Adrenal gland (tissue), 12 donors: ENCODE measurements around the gene PPP1R14D. TPM values are rescaled to one million over a fixed set of nuclear protein-coding genes. Genes with fewer than 3 reads are reported as not detected.

Experiments used
- DNase-seq, 7 donors: peaks; one replicate each; pipeline ENCODE4 v3.0.0-alpha.2; 2019 to 2020
- H3K27ac ChIP-seq, 5 donors: fragments of 200-600 bp; sonication (generic) in 4 of 5; 1 replicate in 3 of 5; 2 replicates in 2 of 5; pipeline versions ENCODE4 v1.5.1 to v1.8.0; 2016 to 2020; ENCODE audit warnings: mild to moderate bottlenecking in 1 of 5
- H3K27me3 ChIP-seq: fragments of 200-600 bp; 2 replicates; pipeline ENCODE4 v1.8.0; 2021
- H3K36me3 ChIP-seq, 2 donors: fragments of 200-600 bp; replicated peaks in 1 of 2; 1 replicate in 1 of 2; 2 replicates in 1 of 2; pipeline versions ENCODE4 v1.5.1 to v1.8.0; 2018 to 2022
- H3K4me1 ChIP-seq, 2 donors: fragments of 200-600 bp; replicated peaks in 1 of 2; 1 replicate in 1 of 2; 2 replicates in 1 of 2; pipeline versions ENCODE4 v1.5.1 to v1.8.0; 2018 to 2021
- H3K4me3 ChIP-seq, 4 donors: fragments of 200-600 bp; sonication (generic) in 3 of 4; one replicate each; pipeline ENCODE4 v1.5.1; 2016 to 2018
- H3K9me3 ChIP-seq, 3 donors: fragments of 200-600 bp; sonication (generic) in 1 of 3; replicated peaks in 1 of 3; 1 replicate in 2 of 3; 2 replicates in 1 of 3; pipeline versions ENCODE4 v1.5.1 to v1.8.0; 2016 to 2021
- POLR2A ChIP-seq, 2 donors: fragments of 450-650 bp; IDR thresholded peaks; one replicate each; pipeline ENCODE4 v1.6.1; 2017; ENCODE audit warnings: antibody characterized with exemption in 2 of 2, mild to moderate bottlenecking in 2 of 2, moderate library complexity in 1 of 2
- WGBS, 4 donors: extraction: QIAGEN DNeasy Blood & Tissue Kit in 2 of 4; methylation state at CpG; one replicate each; pipeline versions ENCODE4 v1.1.5 to v1.1.7; 2013 to 2017; 5-methylcytosine and 5-hydroxymethylcytosine counted together
- intact Hi-C, 2 donors: fragments of 100-400 bp; cut with DNase I; formaldehyde crosslinking; loops; one replicate each; pipeline versions ENCODE4 v1.14.1 to v1.15.0; 2022 to 2023
- polyA plus RNA-seq, 3 donors: library from polyadenylated mRNA; stranded (reverse); fragments of 200-250 nt in 2 of 3; fragments of 350-450 nt in 1 of 3; fragmentation: Illumina TruSeq in 1 of 3; extraction: RNeasy Lipid Tissue Mini Kit (QIAGEN cat#74804) in 1 of 3; gene quantifications; one replicate each; pipeline ENCODE4 v1.2.3, GENCODE V29; 2013 to 2014
- total RNA-seq, 9 donors: library from RNA; depleted of rRNA in 4 of 9; stranded (reverse); fragments of >200 nt in 4 of 9; fragments of 120-200 nt in 1 of 9; fragmentation: NEBNext Ultra II Directional in 1 of 9; extraction: Animal tissue kit (Norgen Biotek cat#: 25700) in 1 of 9; gene quantifications; one replicate each; pipeline versions ENCODE4 v1.1.0 to v1.2.4, GENCODE V29; 2013 to 2023
- TF ChIP-seq, protein P1 (sequence below), 6 experiments: fragments of 450-650 bp in 4 of 6; fragments of 200-600 bp in 2 of 6; sonication (generic) in 1 of 6; IDR thresholded peaks; 1 replicate in 5 of 6; 2 replicates in 1 of 6; pipeline versions ENCODE4 v1.5.1 to v1.8.0; 2016 to 2021; ENCODE audit warnings: antibody characterized with exemption in 6 of 6, mild to moderate bottlenecking in 2 of 6, moderate library complexity in 1 of 6
- donor health status: healthy with polysubstance abuse.
- donor health status: Bipolar disorder and iron deficiency.
- donor health status: DM: yes; HTN: yes; CAD: no.
- donor health status: DM: no; HTN: no; CAD: no.
- donor health status: DM: no; HTN: no; CAD: no.
- donor health status: DM: yes; HTN: yes; CAD: no.

The PPP1R14D gene
- total and polyA plus RNA-seq, 12 donors: not detected

DNA sequence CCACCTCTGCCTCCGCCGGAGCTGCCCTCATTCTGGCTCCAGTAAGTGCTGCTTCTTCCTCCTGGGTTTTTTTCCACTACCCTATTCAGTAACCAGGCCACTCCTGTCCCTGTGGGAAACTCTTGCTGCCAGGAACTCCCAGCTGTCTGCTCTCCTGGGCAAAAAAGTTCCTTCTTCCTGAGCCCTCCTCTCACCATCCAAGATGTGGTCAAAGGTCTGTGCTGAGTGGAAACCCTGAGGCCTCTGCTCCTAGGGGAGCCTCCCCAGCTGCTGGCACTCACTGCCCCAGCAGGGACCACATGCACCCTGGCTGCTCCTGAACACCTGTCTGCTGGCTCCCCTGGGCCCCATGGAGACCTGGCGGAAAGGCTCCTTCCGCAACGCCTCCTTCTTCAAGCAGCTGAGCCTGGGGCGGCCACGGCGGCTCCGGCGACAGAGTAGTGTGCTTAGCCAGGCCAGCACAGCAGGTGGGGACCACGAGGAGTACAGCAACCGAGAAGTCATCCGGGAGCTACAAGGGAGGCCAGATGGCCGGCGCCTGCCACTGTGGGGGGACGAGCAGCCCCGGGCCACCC is 58.3 kb downstream of the PPP1R14D start:
- Histone ChIP-seq H3K27me3 (no peaks in the 10 kb centered on the region), H3K27ac (peak overlapping the region in 2 of 5 donors; percentile 57 to 59), H3K4me1 (peaks cover 25 to 29% of the 10 kb centered on the region in 2 donors), H3K4me3 (no peak overlapping the region), H3K9me3 (no peaks in the 10 kb centered on the region), H3K36me3 (peaks cover 0 to 35% of the 10 kb centered on the region in 2 donors)
- TF ChIP-seq, protein P1, sequence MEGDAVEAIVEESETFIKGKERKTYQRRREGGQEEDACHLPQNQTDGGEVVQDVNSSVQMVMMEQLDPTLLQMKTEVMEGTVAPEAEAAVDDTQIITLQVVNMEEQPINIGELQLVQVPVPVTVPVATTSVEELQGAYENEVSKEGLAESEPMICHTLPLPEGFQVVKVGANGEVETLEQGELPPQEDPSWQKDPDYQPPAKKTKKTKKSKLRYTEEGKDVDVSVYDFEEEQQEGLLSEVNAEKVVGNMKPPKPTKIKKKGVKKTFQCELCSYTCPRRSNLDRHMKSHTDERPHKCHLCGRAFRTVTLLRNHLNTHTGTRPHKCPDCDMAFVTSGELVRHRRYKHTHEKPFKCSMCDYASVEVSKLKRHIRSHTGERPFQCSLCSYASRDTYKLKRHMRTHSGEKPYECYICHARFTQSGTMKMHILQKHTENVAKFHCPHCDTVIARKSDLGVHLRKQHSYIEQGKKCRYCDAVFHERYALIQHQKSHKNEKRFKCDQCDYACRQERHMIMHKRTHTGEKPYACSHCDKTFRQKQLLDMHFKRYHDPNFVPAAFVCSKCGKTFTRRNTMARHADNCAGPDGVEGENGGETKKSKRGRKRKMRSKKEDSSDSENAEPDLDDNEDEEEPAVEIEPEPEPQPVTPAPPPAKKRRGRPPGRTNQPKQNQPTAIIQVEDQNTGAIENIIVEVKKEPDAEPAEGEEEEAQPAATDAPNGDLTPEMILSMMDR (IDR thresholded peaks at IDR 0.05): no peak
- TF ChIP-seq POLR2A (IDR thresholded peaks at IDR 0.05): no peak
- 64 to 90% (median 81%) methylated on average over 2 to 17 of the region's 17 CpGs for WGBS, 4 donors
- no peak for DNase-seq
- intact Hi-C loops: no loop called here

DNA sequence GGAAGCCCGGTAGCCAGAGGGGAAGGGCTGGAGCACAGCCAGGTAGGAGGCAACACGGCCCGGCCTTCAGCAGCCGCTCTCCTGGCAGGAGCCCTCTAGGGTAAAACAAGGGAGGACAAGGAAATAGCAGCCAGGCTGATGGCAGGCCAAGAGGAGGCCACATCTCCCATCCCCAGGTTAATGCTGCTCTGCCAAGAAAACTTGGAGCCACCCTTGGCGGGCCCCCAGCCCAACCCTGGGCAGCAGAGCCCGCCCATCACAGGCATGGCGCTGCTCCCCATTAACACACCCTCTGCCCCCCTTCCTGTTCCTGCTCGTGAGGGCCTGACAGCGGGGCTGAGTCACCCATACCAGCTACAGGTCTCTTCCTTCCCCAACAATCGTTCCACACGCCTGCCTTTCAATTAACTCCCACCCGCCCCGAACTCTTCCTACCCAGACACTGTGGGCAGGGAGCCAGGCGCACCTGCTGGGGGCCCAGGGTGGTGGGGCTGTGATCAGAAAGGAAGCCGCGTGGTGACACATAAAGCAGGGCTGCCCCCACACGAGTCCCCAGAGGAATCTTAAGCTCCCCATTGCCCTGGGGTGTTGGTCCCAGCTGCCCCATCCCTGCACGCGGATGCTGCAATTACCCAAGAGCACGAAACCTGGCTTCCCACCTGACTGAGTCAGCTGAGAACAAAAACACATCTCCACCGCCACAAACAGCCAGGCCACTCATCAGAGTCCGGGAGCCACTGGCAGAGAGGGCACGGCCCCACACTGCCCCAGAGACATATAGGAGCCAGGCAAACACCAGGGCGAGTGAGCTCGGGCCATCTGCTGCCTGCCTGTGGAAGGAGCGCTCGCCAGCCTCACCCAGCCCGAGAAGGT is 59.0 kb downstream of the PPP1R14D start, which contains the start of gene C15orf62:
C15orf62 (plus strand) TSS at position 707 of the 873 bp plus-strand sequence. CDS start 516 bp downstream, outside the sequence.
- DNase-seq: peak; percentile 56 to 81 (median 73)
- no peaks in the 10 kb centered on the region for H3K27me3 ChIP-seq
- peaks cover 30 to 36% of the 10 kb centered on the region in 2 donors for H3K4me1 ChIP-seq
- WGBS, 4 donors: 38 to 55% (median 50%) methylated on average over 14 to 28 of the region's 28 CpGs
- H3K27ac ChIP-seq: peak within 1 kb of the TSS in 3 of 5 donors; percentile 47 to 59 (median 57)
- no peak within 1 kb of the TSS for H3K4me3 ChIP-seq
- intact Hi-C loops: no loop called here
- no peak for TF ChIP-seq POLR2A (IDR thresholded peaks at IDR 0.05)
- TF ChIP-seq, protein P1 (IDR thresholded peaks at IDR 0.05): no peak
- no peaks in the 10 kb centered on the region for H3K9me3 ChIP-seq
- H3K36me3 ChIP-seq: peaks cover 0 to 28% of the 10 kb centered on the region in 2 donors

DNA sequence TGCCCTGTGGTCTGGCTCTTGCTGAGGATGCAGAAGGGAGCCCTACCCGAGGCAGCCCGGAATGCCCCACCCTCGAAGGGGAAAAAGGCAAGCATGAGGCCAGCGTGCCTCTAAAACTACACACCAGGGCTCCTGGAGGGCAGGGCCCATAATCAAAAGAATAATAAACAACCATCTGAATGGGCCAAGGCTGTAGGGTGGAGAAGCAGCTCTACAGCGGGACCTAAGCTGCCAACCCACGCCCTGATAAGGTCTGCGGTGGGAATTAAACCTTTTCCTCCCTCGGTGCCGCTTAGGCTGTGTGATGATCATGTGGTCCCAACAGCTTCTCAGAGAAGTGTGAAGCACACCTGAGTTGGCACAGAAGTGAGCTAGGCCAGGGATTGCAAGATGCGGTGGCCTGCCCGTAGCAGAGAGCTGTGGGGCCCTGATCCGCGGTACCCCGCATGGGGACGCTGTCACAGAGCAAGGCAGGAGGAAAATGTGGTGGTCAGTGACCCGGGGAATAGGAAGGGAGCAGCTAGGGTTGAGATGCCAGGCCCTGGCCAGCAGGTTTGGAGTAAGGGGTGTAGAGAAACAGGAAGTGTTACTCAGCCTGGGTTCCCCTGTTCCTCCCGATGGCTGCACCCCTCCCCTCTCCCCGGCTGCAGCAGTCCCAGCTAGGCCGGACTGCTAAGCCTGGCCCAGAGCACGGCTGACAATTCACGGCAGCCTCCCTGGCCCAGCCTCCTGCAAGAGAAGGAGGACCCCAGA is 59.8 kb downstream of the PPP1R14D start:
- Histone ChIP-seq H3K9me3 (no peaks in the 10 kb centered on the region), H3K27me3 (no peaks in the 10 kb centered on the region), H3K27ac (peak overlapping the region in 3 of 5 donors; percentile 47 to 59 (median 57)), H3K36me3 (peaks cover 0 to 20% of the 10 kb centered on the region in 2 donors), H3K4me3 (no peak overlapping the region), H3K4me1 (peaks cover 38 to 45% of the 10 kb centered on the region in 2 donors)
- no peak for DNase-seq
- WGBS, 4 donors: 71 to 82% (median 79%) methylated on average over 11 to 21 of the region's 21 CpGs
- intact Hi-C loops: no loop called here
- no peak for TF ChIP-seq POLR2A (IDR thresholded peaks at IDR 0.05)

DNA sequence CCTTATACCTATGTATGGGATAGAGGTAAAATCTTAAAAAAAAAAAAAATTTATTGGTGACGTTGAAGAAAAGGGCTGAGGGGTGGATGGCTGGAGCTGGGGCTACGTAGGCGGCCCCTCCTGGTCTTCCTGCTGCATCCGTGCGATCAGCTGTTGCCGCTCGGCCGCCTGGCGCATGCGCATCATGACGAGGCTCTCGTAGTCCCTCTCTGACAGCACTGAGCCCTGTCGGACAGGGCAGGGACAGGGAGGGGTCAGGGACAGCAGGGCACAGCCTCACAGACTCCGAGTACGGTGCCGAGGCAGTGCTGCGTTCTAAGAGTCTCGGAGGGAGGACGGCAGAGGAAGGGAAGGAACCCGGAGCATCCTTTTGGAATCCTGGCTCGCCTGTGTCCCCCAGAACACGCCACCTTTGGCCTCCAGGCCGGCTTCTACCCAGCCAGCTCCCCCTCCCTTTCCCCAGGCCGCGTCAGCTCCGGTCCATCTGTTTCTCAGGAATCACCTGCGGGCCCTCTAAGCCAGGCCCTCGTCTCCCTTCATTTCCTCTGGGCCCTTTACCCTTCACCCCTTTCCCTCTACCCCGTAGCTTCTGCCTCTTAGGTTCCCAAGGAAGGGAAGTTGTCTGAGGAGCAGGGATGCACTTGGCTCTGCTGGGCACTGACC is 60.5 kb downstream of the PPP1R14D start:
- intact Hi-C loops: no loop called here
- 89 to 95% (median 93%) methylated on average over 28 to 29 of the region's 29 CpGs for WGBS, 4 donors
- peaks cover 0 to 13% of the 10 kb centered on the region in 2 donors for H3K36me3 ChIP-seq
- no peak overlapping the region for H3K4me3 ChIP-seq
- H3K4me1 ChIP-seq: peaks cover 46 to 52% of the 10 kb centered on the region in 2 donors
- no peak overlapping the region for H3K27ac ChIP-seq
- no peaks in the 10 kb centered on the region for H3K9me3 ChIP-seq
- no peaks in the 10 kb centered on the region for H3K27me3 ChIP-seq
- no peak for DNase-seq
- no peak for TF ChIP-seq POLR2A (IDR thresholded peaks at IDR 0.05)
- TF ChIP-seq, protein P1 (IDR thresholded peaks at IDR 0.05): no peak
